Activated T-cell treated with anti-CD3 and anti-CD28 coated beads, Interleukin-2, amount 50 U/mL, for 72 hours (primary cell): ENCODE measurements around the gene TAF1A. TPM values are rescaled to one million over a fixed set of nuclear protein-coding genes. Genes with fewer than 3 reads are reported as not detected.
"Not testable (repeated sequence)": the region's sequence is repeated elsewhere in the genome, so short reads cannot be mapped to it uniquely, and the experiment has no call there.

Experiments used
- ATAC-seq, 2 donors: fragments of 150-1000 bp; cut with Tn5 transposase; replicated peaks in 1 of 2; 2 replicates each; pipeline ENCODE4 v1.10.0; 2021; ENCODE audit warnings: moderate library complexity in 2 of 2, mild to moderate bottlenecking in 1 of 2
- DNase-seq, 2 donors: peaks; one replicate each; pipeline ENCODE4 v3.0.0; 2021 to 2022; ENCODE audit warnings: mixed read lengths in 1 of 2
- H3K27ac Mint-ChIP-seq: one replicate; pipeline ENCODE4 v1.8.0; 2022; ENCODE audit warnings: mild to moderate bottlenecking, moderate library complexity, mixed read lengths
- H3K27me3 Mint-ChIP-seq: one replicate; pipeline ENCODE4 v1.8.0; 2022; ENCODE audit warnings: low read depth, mixed read lengths
- H3K36me3 Mint-ChIP-seq, 2 donors: one replicate each; pipeline ENCODE4 v1.8.0; 2022; ENCODE audit warnings: mixed read lengths in 2 of 2, mild to moderate bottlenecking in 1 of 2; ENCODE audit not compliant: insufficient read depth in 2 of 2
- H3K4me1 Mint-ChIP-seq: one replicate; pipeline ENCODE4 v1.8.0; 2022; ENCODE audit warnings: low read depth, mixed read lengths
- H3K4me3 Mint-ChIP-seq, 2 donors: one replicate each; pipeline ENCODE4 v1.8.0; 2022; ENCODE audit warnings: mild to moderate bottlenecking in 2 of 2, mixed read lengths in 2 of 2, moderate library complexity in 2 of 2
- H3K9me3 Mint-ChIP-seq, 2 donors: one replicate each; pipeline ENCODE4 v1.8.0; 2022; ENCODE audit warnings: mixed read lengths in 2 of 2
- total RNA-seq, 2 donors: library from RNA; stranded (reverse); gene quantifications; one replicate each; pipeline ENCODE4 v1.2.3, GENCODE V29; 2022

The TAF1A gene
- total RNA-seq, 2 donors from 2014 or later: 12.0 to 15.1 TPM

- Mint-ChIP-seq H3K36me3 (peaks cover 2 to 3% of the 10 kb centered on the region in 2 donors), H3K9me3 (no peaks in the 10 kb centered on the region), H3K27ac (peak within 1 kb of the TSS; percentile 93), H3K27me3 (peaks cover 15% of the 10 kb centered on the region), H3K4me3 (peak within 1 kb of the TSS; percentile 88 to 90), H3K4me1 (peaks cover 28% of the 10 kb centered on the region)
- peak; percentile 79 to 84 for DNase-seq
- ATAC-seq: peak; percentile 68
Observed at GRCh38 chr1:222618001-222618879, 28.5 kb upstream of the TAF1A start, which contains the start of gene MIA3. TSS of gene MIA3 (plus strand) at chr1:222618097. CDS start at chr1:222618111, 14 bp downstream.

- ATAC-seq (peak; percentile 92 to 94), DNase-seq (peak; percentile 88 to 93)
- H3K36me3 Mint-ChIP-seq: peaks cover 0 to 3% of the 10 kb centered on the region in 2 donors
- no peaks in the 10 kb centered on the region for H3K9me3 Mint-ChIP-seq
- peak overlapping the region; percentile 85 to 88 for H3K4me3 Mint-ChIP-seq
- peaks cover 22% of the 10 kb centered on the region for H3K27me3 Mint-ChIP-seq
- peaks cover 28% of the 10 kb centered on the region for H3K4me1 Mint-ChIP-seq
- peak overlapping the region; percentile 93 for H3K27ac Mint-ChIP-seq
Observed at GRCh38 chr1:222617367-222617951, 27.7 kb upstream of the TAF1A start.

GRCh38 chr1:222616525-222616924 is 26.8 kb upstream of the TAF1A start:
- Mint-ChIP-seq H3K27me3 (peaks cover 31% of the 10 kb centered on the region), H3K36me3 (no peaks in the 10 kb centered on the region), H3K4me3 (peak overlapping the region in 1 of 2 donors; percentile 85), H3K27ac (no peak overlapping the region), H3K9me3 (no peaks in the 10 kb centered on the region), H3K4me1 (peaks cover 28% of the 10 kb centered on the region)
- DNase-seq: no peak
- no peak for ATAC-seq

GRCh38 chr1:222613627-222614026 is 23.9 kb upstream of the TAF1A start:
- Mint-ChIP-seq H3K27ac (no peak overlapping the region), H3K4me3 (no peak overlapping the region), H3K9me3 (peaks cover 0 to 5% of the 10 kb centered on the region in 2 donors), H3K27me3 (peaks cover 32% of the 10 kb centered on the region), H3K36me3 (no peaks in the 10 kb centered on the region), H3K4me1 (no peaks in the 10 kb centered on the region)
- ATAC-seq (no peak), DNase-seq (no peak)

- Mint-ChIP-seq H3K9me3 (peaks cover 0 to 5% of the 10 kb centered on the region in 2 donors), H3K36me3 (no peaks in the 10 kb centered on the region), H3K27me3 (peaks cover 32% of the 10 kb centered on the region), H3K4me3 (no peak overlapping the region), H3K4me1 (no peaks in the 10 kb centered on the region), H3K27ac (no peak overlapping the region)
- no peak for DNase-seq
- ATAC-seq: no peak
Observed at GRCh38 chr1:222610728-222611127, 21.0 kb upstream of the TAF1A start.

- not testable (repeated sequence) for H3K4me3 Mint-ChIP-seq, DNase-seq, H3K27ac Mint-ChIP-seq, ATAC-seq, H3K4me1 Mint-ChIP-seq, H3K9me3 Mint-ChIP-seq, H3K36me3 Mint-ChIP-seq
- H3K27me3 Mint-ChIP-seq: peaks cover 23% of the 10 kb centered on the region
Observed at GRCh38 chr1:222609111-222609510, 19.4 kb upstream of the TAF1A start.

GRCh38 chr1:222606757-222607156 is 17.0 kb upstream of the TAF1A start:
- no peaks in the 10 kb centered on the region for H3K36me3 Mint-ChIP-seq
- H3K27me3 Mint-ChIP-seq: peaks cover 3% of the 10 kb centered on the region
- DNase-seq: no peak
- H3K9me3 Mint-ChIP-seq: peaks cover 0 to 5% of the 10 kb centered on the region in 2 donors
- no peak for ATAC-seq
- no peaks in the 10 kb centered on the region for H3K4me1 Mint-ChIP-seq
- no peak overlapping the region for H3K27ac Mint-ChIP-seq
- no peak overlapping the region for H3K4me3 Mint-ChIP-seq

- Mint-ChIP-seq H3K4me1 (no peaks in the 10 kb centered on the region), H3K9me3 (no peaks in the 10 kb centered on the region), H3K36me3 (no peaks in the 10 kb centered on the region), H3K27ac (no peak overlapping the region), H3K27me3 (no peaks in the 10 kb centered on the region), H3K4me3 (no peak overlapping the region)
- ATAC-seq: no peak
- DNase-seq: no peak
Observed at GRCh38 chr1:222601257-222601656, 11.5 kb upstream of the TAF1A start.

GRCh38 chr1:222600281-222600680 is 10.5 kb upstream of the TAF1A start:
- no peak for ATAC-seq
- Mint-ChIP-seq H3K27ac (no peak overlapping the region), H3K4me1 (no peaks in the 10 kb centered on the region), H3K4me3 (no peak overlapping the region), H3K27me3 (no peaks in the 10 kb centered on the region), H3K9me3 (no peaks in the 10 kb centered on the region), H3K36me3 (peaks cover 0 to 1% of the 10 kb centered on the region in 2 donors)
- DNase-seq: no peak

GRCh38 chr1:222596696-222597095 is 7.0 kb upstream of the TAF1A start:
- H3K27me3 Mint-ChIP-seq: no peaks in the 10 kb centered on the region
- no peaks in the 10 kb centered on the region for H3K4me1 Mint-ChIP-seq

GRCh38 chr1:222594789-222595188 is 5.1 kb upstream of the TAF1A start:
- DNase-seq (no peak), ATAC-seq (no peak)
- Mint-ChIP-seq H3K9me3 (no peaks in the 10 kb centered on the region), H3K27me3 (no peaks in the 10 kb centered on the region), H3K4me3 (no peak overlapping the region), H3K36me3 (peaks cover 0 to 2% of the 10 kb centered on the region in 2 donors), H3K27ac (no peak overlapping the region), H3K4me1 (peaks cover 11% of the 10 kb centered on the region)

More at GRCh38 chr1:222596696-222597095, 7.0 kb upstream of the TAF1A start:
- Mint-ChIP-seq H3K9me3 (no peaks in the 10 kb centered on the region), H3K27ac (no peak overlapping the region), H3K36me3 (peaks cover 0 to 1% of the 10 kb centered on the region in 2 donors), H3K4me3 (no peak overlapping the region)
- DNase-seq: no peak
- no peak for ATAC-seq

- Mint-ChIP-seq H3K27ac (no peak overlapping the region), H3K27me3 (no peaks in the 10 kb centered on the region)
Observed at GRCh38 chr1:222592171-222592570, 2.4 kb upstream of the TAF1A start.

GRCh38 chr1:222588135-222588534 is 1.6 kb downstream of the TAF1A start:
- peaks cover 59% of the 10 kb centered on the region for H3K4me1 Mint-ChIP-seq
- H3K4me3 Mint-ChIP-seq: peak overlapping the region; percentile 19 to 95
- ATAC-seq (no peak), DNase-seq (no peak)
- H3K27me3 Mint-ChIP-seq: no peaks in the 10 kb centered on the region
- H3K9me3 Mint-ChIP-seq: no peaks in the 10 kb centered on the region
- no peak overlapping the region for H3K27ac Mint-ChIP-seq
- H3K36me3 Mint-ChIP-seq: peaks cover 8 to 23% of the 10 kb centered on the region in 2 donors

More at GRCh38 chr1:222592171-222592570, 2.4 kb upstream of the TAF1A start:
- Mint-ChIP-seq H3K36me3 (peaks cover 6 to 8% of the 10 kb centered on the region in 2 donors), H3K9me3 (no peaks in the 10 kb centered on the region), H3K4me1 (peaks cover 36% of the 10 kb centered on the region), H3K4me3 (no peak overlapping the region)
- no peak for DNase-seq
- no peak for ATAC-seq
